Stimulated activated CD4-positive, alpha-beta T cell treated with anti-CD3 and anti-CD28 coated beads, Interleukin-4, amount 100 ng/mL, for 48 hours (primary cell): Measurements from ENCODE around the gene INO80.

ENCODE experiments used
- DNase-seq, 2 donors: peaks; one replicate each; pipeline ENCODE4 v3.0.0-alpha.2; 2020; ENCODE audit warnings: low read depth in 2 of 2

INO80 gene

DNA sequence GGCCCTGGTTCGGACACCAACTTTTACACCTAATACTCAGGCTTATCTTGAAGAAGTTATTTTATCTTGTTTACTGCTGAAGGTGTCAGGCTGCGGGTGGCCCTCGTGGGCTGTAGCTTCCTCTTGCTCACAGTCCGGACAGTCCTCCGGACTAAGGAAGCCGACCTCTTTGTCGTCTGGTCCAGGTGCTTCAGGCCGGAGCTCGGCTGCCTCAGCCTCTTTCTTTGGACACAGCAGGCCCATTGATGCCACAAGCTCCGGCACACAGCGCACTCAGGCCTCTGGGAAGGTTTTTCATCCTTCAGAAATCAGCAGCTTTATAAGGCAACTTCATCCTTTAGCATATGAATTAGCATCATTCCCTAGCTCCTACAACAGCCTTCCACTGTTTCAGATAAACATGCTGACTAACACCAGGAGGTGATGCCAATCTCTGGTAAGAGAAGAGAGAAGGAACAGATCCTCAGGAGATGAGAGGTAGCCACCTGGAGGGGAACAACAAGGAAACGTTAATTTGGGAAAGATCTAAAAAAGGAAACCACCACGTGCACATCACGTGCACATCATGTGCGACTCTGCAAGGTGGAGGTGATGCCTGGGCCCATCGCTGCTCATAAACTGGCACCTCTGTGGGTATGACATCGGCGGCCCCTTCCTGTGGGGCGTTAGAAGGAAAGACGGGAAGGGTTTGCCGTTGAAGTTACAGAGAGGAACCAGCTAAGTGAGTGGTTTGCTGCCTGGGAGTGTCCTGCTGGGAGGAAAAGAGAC lies 167.2 kb downstream of the INO80 start:
- no peak for DNase-seq

GRCh38 chr15:40944510-40945296 lies 171.4 kb downstream of the INO80 start:
- no peak for DNase-seq

DNA sequence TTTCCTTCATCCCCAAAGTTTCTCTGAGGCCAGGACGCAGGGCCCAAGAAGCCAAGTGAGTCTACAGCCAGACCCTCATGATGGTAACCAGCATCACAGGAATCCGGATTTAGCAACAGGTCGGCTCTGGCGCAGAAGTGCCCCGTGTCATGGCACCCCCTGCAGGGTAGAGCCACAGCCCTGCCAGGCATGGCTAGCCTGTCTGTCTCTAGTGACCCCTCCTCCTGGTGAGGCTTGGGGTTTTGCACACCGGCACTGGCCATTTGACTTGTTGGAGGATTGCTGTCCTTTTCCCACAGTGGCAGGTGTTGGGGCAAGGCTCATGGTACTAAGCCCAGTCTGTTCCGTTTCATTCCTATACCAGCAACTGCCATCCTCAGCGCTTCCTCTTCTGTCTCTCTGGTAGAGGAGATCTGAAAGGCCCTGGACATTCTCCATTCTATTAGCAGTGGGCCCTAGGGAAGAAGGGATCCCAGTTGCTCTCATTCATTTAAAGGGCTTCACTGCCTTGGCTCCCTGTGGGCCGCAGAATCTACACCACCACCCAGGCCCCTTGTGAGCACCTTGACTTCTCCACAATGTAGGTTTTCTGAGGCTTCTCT lies 172.2 kb downstream of the INO80 start:
- no peak for DNase-seq

GRCh38 chr15:40942878-40943277 lies 173.2 kb downstream of the INO80 start:
- DNase-seq, result no peak

GRCh38 chr15:40942337-40942854 lies 173.7 kb downstream of the INO80 start:
- no peak for DNase-seq

- peak; percentile 51 to 57 for DNase-seq
Observed at GRCh38 chr15:40941528-40942336, 174.3 kb downstream of the INO80 start.

DNA sequence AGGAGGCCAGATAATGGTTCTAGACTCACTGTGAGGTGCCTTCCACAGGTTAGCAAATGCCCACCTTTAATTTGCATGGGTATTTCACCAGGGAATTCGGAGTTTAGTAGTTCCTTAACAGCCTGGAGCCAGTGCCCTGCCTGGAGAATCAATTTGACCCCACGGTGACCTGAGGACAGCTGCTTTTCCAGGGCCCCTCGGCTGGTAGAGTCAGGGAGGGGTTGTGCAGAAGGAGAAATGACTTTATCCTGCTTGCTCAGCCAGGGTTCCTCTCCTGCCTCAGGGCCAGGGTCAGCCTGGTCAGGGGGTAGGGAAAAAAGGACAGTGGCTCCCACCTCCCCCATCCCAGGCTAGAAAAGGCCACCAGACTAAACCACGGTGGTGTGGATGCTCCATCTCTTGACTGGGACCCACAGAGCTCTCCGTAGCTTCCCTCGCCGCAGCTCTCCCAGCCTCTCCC lies 175.0 kb downstream of the INO80 start:
- DNase-seq, result no peak

GRCh38 chr15:40940296-40940801 lies 175.7 kb downstream of the INO80 start:
- no peak for DNase-seq

- no peak for DNase-seq
Observed at GRCh38 chr15:40938536-40938870, 177.6 kb downstream of the INO80 start.

- no peak for DNase-seq
Observed at GRCh38 chr15:40937762-40938535, 178.1 kb downstream of the INO80 start.

GRCh38 chr15:40936709-40937666 lies 179.1 kb downstream of the INO80 start:
- no peak for DNase-seq

DNA sequence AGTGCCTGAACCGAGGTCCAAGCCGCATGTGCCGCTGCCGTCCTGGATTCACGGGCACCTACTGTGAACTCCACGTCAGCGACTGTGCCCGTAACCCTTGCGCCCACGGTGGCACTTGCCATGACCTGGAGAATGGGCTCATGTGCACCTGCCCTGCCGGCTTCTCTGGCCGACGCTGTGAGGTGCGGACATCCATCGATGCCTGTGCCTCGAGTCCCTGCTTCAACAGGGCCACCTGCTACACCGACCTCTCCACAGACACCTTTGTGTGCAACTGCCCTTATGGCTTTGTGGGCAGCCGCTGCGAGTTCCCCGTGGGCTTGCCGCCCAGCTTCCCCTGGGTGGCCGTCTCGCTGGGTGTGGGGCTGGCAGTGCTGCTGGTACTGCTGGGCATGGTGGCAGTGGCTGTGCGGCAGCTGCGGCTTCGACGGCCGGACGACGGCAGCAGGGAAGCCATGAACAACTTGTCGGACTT lies 179.8 kb downstream of the INO80 start:
- DNase-seq, result no peak

- DNase-seq, result no peak
Observed at GRCh38 chr15:40934457-40934856, 181.6 kb downstream of the INO80 start.

DNA sequence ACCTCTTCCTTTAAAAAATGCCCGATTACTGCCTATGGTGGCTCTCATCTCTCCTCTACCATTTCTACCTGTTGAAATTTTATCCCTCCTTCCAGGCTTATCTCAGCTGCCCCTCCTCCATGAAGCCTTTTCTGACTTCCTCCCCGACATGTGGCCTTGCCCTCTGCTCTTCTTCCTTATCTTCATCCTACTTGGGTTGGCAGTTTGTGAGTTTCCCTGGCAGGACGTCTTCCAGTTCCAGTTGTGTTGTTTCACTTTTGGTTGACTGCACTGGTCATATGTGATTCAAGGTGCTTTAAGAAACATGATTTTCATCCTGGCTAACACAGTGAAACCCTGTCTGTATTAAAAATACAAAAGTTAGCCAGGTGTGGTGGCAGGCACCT lies 182.6 kb downstream of the INO80 start:
- DNase-seq, result no peak

- DNase-seq, result no peak
Observed at GRCh38 chr15:40932649-40933516, 183.2 kb downstream of the INO80 start.

- DNase-seq, result no peak
Observed at GRCh38 chr15:40932156-40932555, 183.9 kb downstream of the INO80 start.

DNA sequence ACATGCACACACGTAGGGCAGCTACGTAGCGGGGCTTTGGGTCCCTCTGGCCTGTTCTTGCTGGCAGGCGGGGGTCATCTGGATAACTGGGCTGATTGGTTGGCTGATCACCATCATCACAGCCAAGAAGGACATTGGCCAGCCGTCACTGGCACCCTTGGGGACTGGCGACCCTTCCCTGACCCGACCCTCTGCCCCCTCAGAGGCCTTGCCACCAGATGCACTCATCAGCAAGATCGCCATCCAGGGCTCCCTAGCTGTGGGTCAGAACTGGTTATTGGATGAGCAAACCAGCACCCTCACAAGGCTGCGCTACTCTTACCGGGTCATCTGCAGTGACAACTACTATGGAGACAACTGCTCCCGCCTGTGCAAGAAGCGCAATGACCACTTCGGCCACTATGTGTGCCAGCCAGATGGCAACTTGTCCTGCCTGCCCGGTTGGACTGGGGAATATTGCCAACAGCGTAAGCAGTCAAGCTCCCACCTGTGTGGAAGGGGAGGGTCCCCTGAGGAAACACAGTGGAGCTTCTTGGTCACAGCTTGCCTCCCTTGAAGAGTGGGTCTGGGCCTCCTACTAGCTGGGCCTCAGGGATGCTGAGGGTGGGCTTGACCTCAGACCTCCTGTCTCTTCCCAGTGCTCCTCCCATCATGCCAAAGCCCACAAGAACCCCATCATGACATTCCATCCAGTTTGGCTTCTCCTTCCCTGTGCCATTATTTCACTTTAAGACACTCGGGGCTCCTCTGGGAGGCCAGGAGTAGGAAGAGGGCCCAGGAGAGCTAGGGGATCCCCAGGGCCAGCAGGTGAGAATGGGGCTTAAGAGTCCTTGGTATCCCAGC lies 184.6 kb downstream of the INO80 start:
- DNase-seq, result no peak
